Stimulated activated CD4-positive, alpha-beta T cell treated with anti-CD3 and anti-CD28 coated beads, Interleukin-1b, Interleukin-23, amount 100 ng/mL, for 4 hours (primary cell): ENCODE data around the gene CDC42BPB.
"Not testable (repeated sequence)": the region's sequence is repeated elsewhere in the genome, so short reads cannot be mapped to it uniquely, and the experiment has no call there.

Experiments used
- DNase-seq, 2 donors: peaks; one replicate each; pipeline ENCODE4 v3.0.0-alpha.2; 2020; ENCODE audit warnings: low read depth in 2 of 2

CDC42BPB gene

GRCh38 chr14:102928412-102929240 is 128.7 kb downstream of the CDC42BPB start:
- DNase-seq, result peak; percentile 70 to 71

GRCh38 chr14:102927878-102928411 is 129.4 kb downstream of the CDC42BPB start:
- DNase-seq, result no peak

GRCh38 chr14:102927346-102927877 is 129.9 kb downstream of the CDC42BPB start:
- no peak for DNase-seq

- DNase-seq, result not testable (repeated sequence)
These were observed 130.5 kb downstream of the CDC42BPB start for GRCh38 chr14:102926840-102927239.

GRCh38 chr14:102926104-102926503 is 131.2 kb downstream of the CDC42BPB start:
- DNase-seq, result no peak

- no peak for DNase-seq
These were observed 131.7 kb downstream of the CDC42BPB start for GRCh38 chr14:102925646-102926045.

- no peak for DNase-seq
These were observed 132.4 kb downstream of the CDC42BPB start for GRCh38 chr14:102924632-102925588.

- no peak for DNase-seq
These were observed 133.3 kb downstream of the CDC42BPB start for GRCh38 chr14:102923925-102924486.

- DNase-seq, result no peak
These were observed 134.0 kb downstream of the CDC42BPB start for GRCh38 chr14:102923201-102923924.

- no peak for DNase-seq
These were observed 134.7 kb downstream of the CDC42BPB start, which contains the start of gene AMN for GRCh38 chr14:102922490-102923200. AMN (plus strand) TSS chr14:102922663; CDS start chr14:102922689, 26 bp downstream.

GRCh38 chr14:102920998-102921304 is 136.4 kb downstream of the CDC42BPB start:
- no peak for DNase-seq

GRCh38 chr14:102920273-102920997 is 136.9 kb downstream of the CDC42BPB start:
- no peak for DNase-seq

- DNase-seq, result no peak
These were observed 138.9 kb downstream of the CDC42BPB start for GRCh38 chr14:102918438-102918837.

- DNase-seq, result peak; percentile 56 to 58
These were observed 139.7 kb downstream of the CDC42BPB start for GRCh38 chr14:102917469-102918211.

GRCh38 chr14:102917056-102917385 is 140.3 kb downstream of the CDC42BPB start:
- no peak for DNase-seq

GRCh38 chr14:102916347-102917055 is 140.8 kb downstream of the CDC42BPB start:
- DNase-seq, result no peak

GRCh38 chr14:102915292-102916110 is 141.8 kb downstream of the CDC42BPB start:
- no peak for DNase-seq
